Ectodermal cell (in vitro differentiated cells): ENCODE data around the gene ZNF236.

Experiments
- H3K27ac ChIP-seq: 2 replicates; pipeline ENCODE4 v1.7.0; 2013; ENCODE audit warnings: mild to moderate bottlenecking, low read depth, low read length; ENCODE audit not compliant: insufficient read depth, poor library complexity, severe bottlenecking
- H3K27me3 ChIP-seq: 2 replicates; pipeline ENCODE4 v1.7.0; 2013; ENCODE audit warnings: mild to moderate bottlenecking, low read length; ENCODE audit not compliant: insufficient read depth, control insufficient read depth, poor library complexity, severe bottlenecking
- H3K36me3 ChIP-seq: one replicate; pipeline ENCODE4 v1.7.0; 2013; ENCODE audit warnings: low read length; ENCODE audit not compliant: control insufficient read depth, insufficient read depth
- H3K4me1 ChIP-seq: one replicate; pipeline ENCODE4 v1.7.0; 2013; ENCODE audit warnings: low read length; ENCODE audit not compliant: control insufficient read depth, insufficient read depth
- H3K4me3 ChIP-seq: 2 replicates; pipeline ENCODE4 v1.7.0; 2013; ENCODE audit warnings: low read depth, low read length, control low read depth; ENCODE audit not compliant: insufficient read depth
- H3K9me3 ChIP-seq: 2 replicates; pipeline ENCODE4 v1.7.0; 2013; ENCODE audit warnings: mild to moderate bottlenecking, low read length, moderate library complexity; ENCODE audit not compliant: control insufficient read depth
- WGBS, 2 experiments: methylation state at CpG; one replicate each; pipeline ENCODE4 v1.1.7; 2013; ENCODE audit warnings: missing lambda C conversion rate in 2 of 2; 5-methylcytosine and 5-hydroxymethylcytosine counted together

ZNF236 gene

DNA sequence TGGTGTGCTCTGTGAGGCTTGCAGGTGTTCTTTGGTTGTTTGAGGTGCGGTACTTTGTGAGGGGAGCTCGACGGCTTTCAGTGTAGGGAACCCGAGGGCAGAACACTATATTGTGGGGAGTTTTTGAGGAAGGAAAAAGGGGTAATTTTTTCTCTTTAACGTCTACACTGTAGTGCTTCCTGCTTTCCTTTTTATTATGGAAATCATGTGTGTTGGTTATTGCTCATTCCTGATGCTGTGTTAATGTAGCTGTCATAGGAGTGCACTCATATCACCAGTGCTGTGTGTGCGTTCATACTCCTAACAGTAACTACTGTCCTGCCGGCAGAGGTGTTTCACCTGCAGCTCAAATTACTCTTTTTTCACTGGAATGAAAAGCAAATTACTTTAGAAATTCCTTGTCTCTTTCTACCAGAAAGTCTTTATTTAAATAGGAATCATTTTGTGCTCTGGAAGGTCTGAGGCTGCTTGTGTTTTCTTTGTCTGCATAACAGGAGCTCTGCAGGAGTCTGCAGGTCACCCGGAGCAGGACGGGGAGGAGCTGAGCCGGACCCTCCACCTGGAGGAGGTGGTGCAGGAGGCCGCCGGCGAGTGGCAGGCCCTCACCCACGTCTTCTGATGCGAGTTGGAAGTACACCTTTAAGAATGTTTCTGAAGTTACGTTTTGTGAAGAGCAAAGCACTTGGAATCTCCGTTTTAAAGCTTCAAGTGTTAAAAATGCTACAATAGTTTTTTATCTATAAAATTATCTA lies 145.5 kb downstream of the ZNF236 start:
- H3K4me3 ChIP-seq, result no peak overlapping the region
- H3K27me3 ChIP-seq, result no peaks in the 10 kb centered on the region
- 23 to 27% methylated on average over 15 to 16 of the region's 17 CpGs for WGBS, 2 experiments
- no peak overlapping the region for H3K27ac ChIP-seq
- H3K4me1 ChIP-seq, result peaks cover 7% of the 10 kb centered on the region
- H3K36me3 ChIP-seq, result no peaks in the 10 kb centered on the region
- no peaks in the 10 kb centered on the region for H3K9me3 ChIP-seq

DNA sequence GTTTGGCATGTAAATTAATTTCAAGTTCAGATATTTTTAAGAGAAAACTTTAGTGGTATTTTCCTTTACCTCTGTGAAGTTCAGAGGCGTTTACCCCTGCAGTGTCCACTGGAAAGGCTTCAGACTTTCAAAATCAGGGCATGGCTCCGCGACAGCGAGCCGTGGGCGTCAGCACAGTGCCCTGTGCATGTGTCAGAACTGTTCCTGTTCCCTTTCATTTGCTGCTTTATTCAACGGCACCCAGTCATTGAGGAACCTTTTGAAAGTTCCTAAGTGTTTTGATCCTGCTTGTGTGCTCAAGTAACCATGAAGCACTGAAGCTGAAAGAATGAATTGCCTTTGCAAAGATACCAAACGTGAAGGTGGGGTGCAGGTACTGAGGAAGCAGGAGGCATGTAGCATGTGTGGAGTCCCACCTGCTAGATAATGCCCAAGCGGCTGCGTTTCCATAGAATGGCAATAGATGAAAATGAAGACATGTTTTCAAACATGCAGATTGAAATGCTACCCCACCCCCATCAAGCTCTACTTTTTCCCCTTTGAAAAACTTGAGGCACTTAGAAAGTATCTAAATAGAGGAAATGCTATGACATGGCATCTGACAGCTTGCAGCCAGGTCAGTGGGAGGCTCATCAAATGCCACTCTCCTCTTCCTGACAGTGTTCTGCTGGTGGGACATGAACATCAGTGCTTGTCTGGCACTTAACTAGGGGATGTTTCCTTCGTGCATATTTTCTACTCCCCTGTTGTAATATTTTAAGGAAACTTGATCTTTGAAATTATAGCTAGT lies 148.6 kb downstream of the ZNF236 start:
- 88 to 92% methylated on average over 10 to 11 of the region's 11 CpGs for WGBS, 2 experiments
- Histone ChIP-seq H3K27ac (no peak overlapping the region), H3K27me3 (no peaks in the 10 kb centered on the region), H3K36me3 (no peaks in the 10 kb centered on the region), H3K4me1 (peaks cover 13% of the 10 kb centered on the region), H3K9me3 (no peaks in the 10 kb centered on the region), H3K4me3 (no peak overlapping the region)

DNA sequence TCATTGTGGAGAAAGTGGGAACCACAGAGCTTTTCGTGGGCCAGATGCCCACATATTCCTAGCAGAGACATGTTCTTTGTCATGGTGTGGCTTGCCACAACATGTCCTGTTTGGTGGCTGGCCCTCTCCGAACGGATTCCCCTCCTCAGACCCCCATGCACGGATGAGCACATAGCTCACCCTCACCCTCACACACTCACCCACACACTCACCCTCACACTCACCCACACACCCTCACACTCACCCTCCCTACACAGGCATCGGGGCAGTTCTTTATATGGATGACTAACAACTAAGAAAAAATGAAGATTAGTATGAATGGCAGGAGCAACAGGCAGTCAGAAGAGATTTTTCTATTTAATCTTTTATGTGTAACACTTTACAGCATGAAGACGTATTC lies 149.9 kb downstream of the ZNF236 start:
- Histone ChIP-seq H3K36me3 (no peaks in the 10 kb centered on the region), H3K27me3 (no peaks in the 10 kb centered on the region), H3K27ac (no peak overlapping the region), H3K9me3 (no peaks in the 10 kb centered on the region), H3K4me1 (peaks cover 13% of the 10 kb centered on the region), H3K4me3 (no peak overlapping the region)
- WGBS, 2 experiments, result 90 to 96% methylated on average over 4 of the region's 6 CpGs

DNA sequence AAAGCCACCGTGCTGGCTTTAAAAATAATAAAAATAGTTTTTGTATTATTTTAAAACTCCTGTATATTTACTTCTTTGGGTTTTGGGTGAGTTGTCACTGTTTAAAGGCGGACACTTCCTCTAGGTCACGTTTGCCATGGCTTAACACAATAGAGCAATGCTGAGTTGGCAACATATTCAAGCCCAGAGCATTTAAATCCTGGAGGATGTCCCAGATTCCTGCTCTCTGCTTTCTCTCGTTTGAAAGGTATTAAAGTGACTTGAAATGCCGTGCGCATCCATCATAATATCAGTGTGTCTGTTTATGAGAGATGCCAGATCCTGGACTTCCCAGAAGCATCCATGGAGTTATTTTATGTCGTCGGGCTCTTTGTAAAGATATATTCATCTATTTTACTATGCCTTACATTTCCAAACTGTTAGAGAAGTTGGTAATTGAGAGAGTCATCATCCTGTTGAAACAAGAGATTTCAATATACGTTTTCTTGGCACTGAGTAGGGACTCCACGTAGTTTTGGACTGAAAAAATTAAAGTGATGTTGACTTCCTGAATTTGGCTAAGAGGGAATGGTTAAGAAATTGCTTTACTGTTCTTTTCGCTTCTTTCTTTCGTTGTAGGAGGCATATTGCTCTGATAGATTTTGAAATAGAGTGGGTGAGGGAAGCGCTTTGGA lies 150.6 kb downstream of the ZNF236 start:
- Histone ChIP-seq H3K4me3 (no peak overlapping the region), H3K36me3 (no peaks in the 10 kb centered on the region), H3K9me3 (no peaks in the 10 kb centered on the region), H3K4me1 (peaks cover 9% of the 10 kb centered on the region), H3K27ac (no peak overlapping the region), H3K27me3 (no peaks in the 10 kb centered on the region)
- WGBS, 2 experiments, result 93 to 94% methylated on average over 12 to 13 of the region's 13 CpGs

DNA sequence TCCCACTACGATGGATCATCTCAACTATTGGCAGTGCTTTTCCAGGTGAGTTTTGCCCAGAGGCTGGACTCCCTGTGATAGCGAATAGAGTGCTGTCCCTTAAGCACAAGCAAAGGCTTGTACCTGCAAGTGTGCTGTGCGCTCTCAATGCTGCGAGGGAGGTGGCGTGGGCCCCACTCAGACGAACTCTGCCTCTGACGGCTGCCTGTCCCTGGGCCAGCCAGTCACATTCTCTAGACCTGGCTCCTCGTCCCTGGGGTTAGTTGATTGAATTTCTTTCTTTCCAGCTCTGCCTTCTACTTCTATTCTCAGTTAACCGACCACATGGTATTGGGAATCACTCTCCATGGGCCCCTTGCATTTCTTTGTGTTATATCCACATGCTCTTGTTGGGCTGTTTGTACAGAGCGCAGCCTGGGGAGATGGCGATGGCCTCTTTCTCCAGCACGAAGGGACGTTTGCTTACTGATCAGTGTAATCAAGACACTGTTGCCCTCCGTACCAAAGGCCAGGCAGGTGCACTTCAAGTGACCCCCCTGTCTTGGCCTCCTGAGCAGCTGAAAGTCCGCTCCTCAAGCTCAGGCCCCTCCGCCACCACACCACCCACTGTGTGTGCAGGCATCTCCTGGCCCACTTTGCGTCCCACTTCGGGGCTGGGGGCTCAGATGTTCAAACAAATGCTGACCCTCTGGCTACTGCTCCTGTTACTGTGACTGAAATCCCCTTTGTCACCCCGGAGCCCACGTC lies 151.3 kb downstream of the ZNF236 start:
- no peak overlapping the region for H3K27ac ChIP-seq
- H3K36me3 ChIP-seq, result no peaks in the 10 kb centered on the region
- no peaks in the 10 kb centered on the region for H3K27me3 ChIP-seq
- H3K9me3 ChIP-seq, result no peaks in the 10 kb centered on the region
- 89 to 90% methylated on average over 20 of the region's 20 CpGs for WGBS, 2 experiments
- peaks cover 6% of the 10 kb centered on the region for H3K4me1 ChIP-seq
- no peak overlapping the region for H3K4me3 ChIP-seq

DNA sequence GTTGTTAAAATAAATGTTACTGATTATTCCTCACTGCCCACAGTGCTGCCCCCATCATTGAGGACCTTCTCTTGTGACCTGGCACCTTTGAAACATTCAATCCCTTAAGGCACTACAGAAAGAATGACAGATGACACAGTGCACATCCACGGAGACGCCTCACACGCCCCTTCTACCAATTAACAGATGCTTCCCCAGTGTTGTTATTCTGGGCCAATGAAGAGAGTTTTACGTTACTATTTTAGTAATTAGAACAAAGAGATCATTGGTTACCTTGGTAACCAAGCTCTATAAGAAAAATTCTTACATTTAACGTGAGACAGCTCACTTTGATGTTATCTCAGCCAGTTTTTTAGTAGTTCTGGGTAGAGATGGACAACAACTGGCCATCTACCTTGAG lies 152.0 kb downstream of the ZNF236 start:
- 96 to 98% methylated on average over 5 of the region's 5 CpGs for WGBS, 2 experiments

DNA sequence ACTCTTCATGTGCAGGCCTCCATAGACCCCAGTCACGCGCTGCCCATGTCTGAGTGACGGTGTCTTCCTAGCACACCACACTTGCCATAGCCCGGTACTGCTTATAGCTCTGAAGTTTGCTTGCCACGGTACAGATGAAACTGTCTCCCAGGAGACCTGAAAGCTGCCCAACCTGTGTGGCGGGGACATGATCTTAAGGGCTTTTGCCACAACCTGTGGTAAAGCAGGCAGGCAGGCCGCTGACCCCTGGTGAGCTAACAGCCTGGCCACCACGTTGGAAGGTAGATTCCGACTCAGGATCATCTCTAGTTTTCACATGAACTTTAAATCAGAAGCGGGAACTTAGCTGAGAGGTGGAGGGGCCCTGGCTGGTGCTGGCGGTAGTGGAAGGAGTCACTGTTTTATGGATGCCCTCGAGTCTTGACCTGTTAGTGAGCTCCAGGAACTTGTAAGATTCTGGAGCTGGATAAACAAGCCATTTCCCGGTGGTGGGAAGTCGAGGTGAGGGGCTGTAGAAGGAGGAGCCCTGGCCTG lies 153.3 kb downstream of the ZNF236 start:
- Histone ChIP-seq H3K4me1 (peaks cover 12% of the 10 kb centered on the region), H3K27ac (no peak overlapping the region), H3K36me3 (no peaks in the 10 kb centered on the region), H3K4me3 (no peak overlapping the region), H3K9me3 (no peaks in the 10 kb centered on the region), H3K27me3 (no peaks in the 10 kb centered on the region)
- 94% methylated on average over 14 of the region's 14 CpGs for WGBS, 2 experiments

More for the DNA sequence above, 152.0 kb downstream of the ZNF236 start:
- no peaks in the 10 kb centered on the region for H3K27me3 ChIP-seq
- no peaks in the 10 kb centered on the region for H3K36me3 ChIP-seq
- H3K27ac ChIP-seq, result no peak overlapping the region
- H3K4me3 ChIP-seq, result no peak overlapping the region
- H3K4me1 ChIP-seq, result peaks cover 6% of the 10 kb centered on the region
- no peaks in the 10 kb centered on the region for H3K9me3 ChIP-seq

DNA sequence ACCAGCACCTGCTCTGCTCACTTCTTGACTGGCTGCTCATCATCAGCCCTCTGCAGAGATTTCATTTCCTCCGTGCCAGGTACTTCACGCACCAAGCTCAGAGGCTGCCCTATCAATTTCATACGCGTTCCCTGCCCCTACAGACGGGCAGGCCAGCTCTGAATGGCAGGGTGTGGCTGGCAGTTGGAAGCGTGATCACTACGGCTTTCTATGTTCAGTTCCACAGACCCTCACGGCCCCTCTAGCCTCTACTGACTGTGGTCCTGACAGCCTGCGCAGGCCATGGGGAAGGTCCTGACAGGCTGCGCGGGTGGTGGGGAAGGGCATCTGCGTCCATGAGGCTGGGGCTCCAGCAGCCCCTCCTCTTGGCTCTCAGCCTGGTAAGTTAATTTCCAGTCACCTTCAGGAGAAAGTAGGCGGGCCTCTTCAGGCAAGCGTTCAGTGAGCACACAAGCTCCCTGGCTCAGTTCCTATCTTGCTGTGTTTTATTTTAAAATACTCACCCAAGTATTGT lies 154.8 kb downstream of the ZNF236 start:
- H3K36me3 ChIP-seq, result no peaks in the 10 kb centered on the region
- WGBS, 2 experiments, result 90 to 91% methylated on average over 14 of the region's 14 CpGs
- H3K9me3 ChIP-seq, result no peaks in the 10 kb centered on the region
- H3K27ac ChIP-seq, result no peak overlapping the region
- H3K27me3 ChIP-seq, result no peaks in the 10 kb centered on the region
- H3K4me3 ChIP-seq, result no peak overlapping the region
- H3K4me1 ChIP-seq, result peaks cover 22% of the 10 kb centered on the region

DNA sequence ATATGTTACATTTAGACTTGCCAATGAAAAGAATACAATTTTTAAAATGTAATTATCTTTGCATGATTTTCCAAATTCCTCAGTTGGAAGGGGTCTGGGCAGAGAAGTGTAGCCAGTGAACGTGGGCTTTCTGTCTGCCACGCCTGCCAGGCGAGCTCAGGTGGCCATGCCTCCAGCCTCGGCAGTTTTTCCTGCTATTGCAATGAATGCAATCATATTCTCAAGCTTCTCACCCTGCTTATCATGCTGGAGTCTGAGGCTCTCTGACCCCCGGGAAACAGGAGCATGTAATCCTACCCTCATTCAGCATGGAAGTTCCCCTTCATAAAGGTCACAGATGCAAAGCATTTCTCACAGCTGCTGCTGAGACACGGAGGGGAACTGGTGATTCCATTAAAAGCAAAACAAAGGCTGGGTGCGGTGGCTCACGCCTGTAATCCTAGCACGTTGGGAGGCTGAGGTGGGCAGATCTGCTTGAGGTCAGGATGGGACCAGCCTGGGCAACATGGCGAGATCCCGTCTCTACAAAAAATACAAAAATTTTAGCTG lies 155.4 kb downstream of the ZNF236 start:
- Histone ChIP-seq H3K4me1 (peaks cover 23% of the 10 kb centered on the region), H3K4me3 (no peak overlapping the region), H3K36me3 (no peaks in the 10 kb centered on the region), H3K27ac (no peak overlapping the region), H3K27me3 (no peaks in the 10 kb centered on the region), H3K9me3 (no peaks in the 10 kb centered on the region)
- 88 to 89% methylated on average over 11 of the region's 11 CpGs for WGBS, 2 experiments
